ENCODE results near the gene NUMB. TPM values are rescaled to one million over a fixed set of nuclear protein-coding genes. Genes with fewer than 3 reads are reported as not detected.

NUMB gene
- total RNA-seq, 4 donors from 2014 or later, result 49.2 to 63.4 (median 50.7) TPM

DNA sequence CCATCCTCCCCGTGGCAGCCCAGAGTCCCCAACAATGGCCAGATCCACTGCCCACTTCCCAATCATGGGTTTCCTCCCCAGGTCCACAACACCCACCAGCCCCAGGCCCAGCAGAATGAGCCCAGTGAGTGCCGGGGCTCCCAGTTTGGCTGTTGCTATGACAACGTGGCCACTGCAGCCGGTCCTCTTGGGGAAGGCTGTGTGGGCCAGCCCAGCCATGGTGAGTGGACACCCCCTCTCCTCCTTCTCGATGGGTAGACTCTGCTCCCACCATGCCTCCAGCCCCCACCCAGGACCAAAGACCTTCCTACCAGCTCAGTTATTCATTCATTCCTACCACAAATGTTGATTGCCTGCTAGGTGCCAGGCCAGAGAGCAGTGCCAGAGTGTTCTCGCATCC is 197.3 kb downstream of the NUMB start:
- WGBS, result 85% methylated on average over 2 of the region's 6 CpGs
- Histone ChIP-seq H3K27ac (replicated peaks in 1 of 4) (no peak overlapping the region), H3K9me3 (no peaks in the 10 kb centered on the region), H3K4me3 (no peak overlapping the region), H3K36me3 (peaks cover 0 to 75% (median 25%) of the 10 kb centered on the region in 4 donors), H3K4me1 (no peaks in the 10 kb centered on the region), H3K27me3 (no peaks in the 10 kb centered on the region)
- no peak for DNase-seq (ENCODE audit: extremely low spot score)
- TF ChIP-seq EP300 (IDR thresholded peaks at IDR 0.05), result no peak
- TF ChIP-seq POLR2A (IDR thresholded peaks at IDR 0.05; ENCODE audit: low read depth), result no peak
- TF ChIP-seq, protein P1, sequence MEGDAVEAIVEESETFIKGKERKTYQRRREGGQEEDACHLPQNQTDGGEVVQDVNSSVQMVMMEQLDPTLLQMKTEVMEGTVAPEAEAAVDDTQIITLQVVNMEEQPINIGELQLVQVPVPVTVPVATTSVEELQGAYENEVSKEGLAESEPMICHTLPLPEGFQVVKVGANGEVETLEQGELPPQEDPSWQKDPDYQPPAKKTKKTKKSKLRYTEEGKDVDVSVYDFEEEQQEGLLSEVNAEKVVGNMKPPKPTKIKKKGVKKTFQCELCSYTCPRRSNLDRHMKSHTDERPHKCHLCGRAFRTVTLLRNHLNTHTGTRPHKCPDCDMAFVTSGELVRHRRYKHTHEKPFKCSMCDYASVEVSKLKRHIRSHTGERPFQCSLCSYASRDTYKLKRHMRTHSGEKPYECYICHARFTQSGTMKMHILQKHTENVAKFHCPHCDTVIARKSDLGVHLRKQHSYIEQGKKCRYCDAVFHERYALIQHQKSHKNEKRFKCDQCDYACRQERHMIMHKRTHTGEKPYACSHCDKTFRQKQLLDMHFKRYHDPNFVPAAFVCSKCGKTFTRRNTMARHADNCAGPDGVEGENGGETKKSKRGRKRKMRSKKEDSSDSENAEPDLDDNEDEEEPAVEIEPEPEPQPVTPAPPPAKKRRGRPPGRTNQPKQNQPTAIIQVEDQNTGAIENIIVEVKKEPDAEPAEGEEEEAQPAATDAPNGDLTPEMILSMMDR (IDR thresholded peaks at IDR 0.05), result no peak
- no peak for TF ChIP-seq POLR2AphosphoS5 (IDR thresholded peaks at IDR 0.05)
- intact Hi-C loops (cut with DNase I), result no loop called here

DNA sequence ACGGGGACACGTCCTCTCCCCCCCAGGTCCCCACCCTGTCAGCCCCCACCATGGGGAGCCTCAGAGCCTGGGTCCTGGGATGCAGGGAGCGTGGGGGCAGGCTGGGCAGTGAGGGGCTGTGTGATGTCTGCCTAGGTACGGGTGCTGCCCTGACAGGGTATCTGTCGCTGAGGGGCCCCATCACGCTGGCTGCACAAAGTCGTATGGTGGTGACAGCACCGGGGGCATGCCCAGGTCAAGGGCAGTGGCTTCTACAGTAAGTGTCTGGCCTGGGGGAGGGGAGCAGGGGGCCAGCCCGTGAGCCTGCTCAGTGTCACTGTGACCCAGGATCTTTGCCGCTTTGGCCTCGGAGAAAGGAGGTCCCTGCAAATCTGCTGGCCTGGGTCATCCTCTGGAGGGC is 197.8 kb downstream of the NUMB start:
- Histone ChIP-seq H3K36me3 (peaks cover 0 to 71% (median 26%) of the 10 kb centered on the region in 4 donors), H3K4me3 (no peak overlapping the region), H3K27me3 (no peaks in the 10 kb centered on the region), H3K27ac (replicated peaks in 1 of 4) (no peak overlapping the region), H3K4me1 (no peaks in the 10 kb centered on the region), H3K9me3 (no peaks in the 10 kb centered on the region)
- intact Hi-C loops (cut with DNase I), result no loop called here
- TF ChIP-seq POLR2A (IDR thresholded peaks at IDR 0.05; ENCODE audit: low read depth), result no peak
- TF ChIP-seq POLR2AphosphoS5 (IDR thresholded peaks at IDR 0.05), result no peak
- TF ChIP-seq EP300 (IDR thresholded peaks at IDR 0.05), result no peak
- TF ChIP-seq, protein P1 (IDR thresholded peaks at IDR 0.05), result no peak
- no peak for DNase-seq (ENCODE audit: extremely low spot score)
- WGBS, result 87% methylated on average over 9 of the region's 11 CpGs

DNA sequence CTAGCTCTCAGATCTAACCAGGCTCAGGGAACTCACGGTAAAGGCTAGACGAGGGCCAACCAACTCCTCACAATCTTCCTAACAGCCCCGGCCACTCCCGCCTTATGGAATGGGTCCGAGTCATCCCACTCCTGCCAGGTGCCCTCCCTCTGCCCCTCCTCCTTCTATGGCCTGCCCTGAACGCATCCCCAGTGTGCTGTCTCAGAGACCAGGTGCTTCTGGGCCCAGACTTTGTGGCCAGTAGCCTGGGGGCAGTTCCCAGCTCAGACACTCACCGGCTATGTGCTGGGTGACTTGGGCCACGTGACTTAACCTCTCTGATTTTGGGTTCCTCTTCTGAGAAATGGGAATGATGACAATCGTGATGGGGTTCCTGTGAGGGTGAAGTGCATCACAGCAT is 198.5 kb downstream of the NUMB start:
- no peak overlapping the region for H3K27ac ChIP-seq (replicated peaks in 1 of 4)
- 87% methylated on average over 7 of the region's 9 CpGs for WGBS
- no peak for DNase-seq (ENCODE audit: extremely low spot score)
- TF ChIP-seq EP300 (IDR thresholded peaks at IDR 0.05), result no peak
- TF ChIP-seq POLR2AphosphoS5 (IDR thresholded peaks at IDR 0.05), result no peak
- TF ChIP-seq POLR2A (IDR thresholded peaks at IDR 0.05; ENCODE audit: low read depth), result no peak
- TF ChIP-seq, protein P1 (IDR thresholded peaks at IDR 0.05), result no peak
- intact Hi-C loops (cut with DNase I), result no loop called here
- H3K4me1 ChIP-seq, result no peaks in the 10 kb centered on the region
- H3K36me3 ChIP-seq, result peaks cover 0 to 71% (median 25%) of the 10 kb centered on the region in 4 donors
- no peaks in the 10 kb centered on the region for H3K27me3 ChIP-seq
- H3K4me3 ChIP-seq, result no peak overlapping the region
- no peaks in the 10 kb centered on the region for H3K9me3 ChIP-seq

DNA sequence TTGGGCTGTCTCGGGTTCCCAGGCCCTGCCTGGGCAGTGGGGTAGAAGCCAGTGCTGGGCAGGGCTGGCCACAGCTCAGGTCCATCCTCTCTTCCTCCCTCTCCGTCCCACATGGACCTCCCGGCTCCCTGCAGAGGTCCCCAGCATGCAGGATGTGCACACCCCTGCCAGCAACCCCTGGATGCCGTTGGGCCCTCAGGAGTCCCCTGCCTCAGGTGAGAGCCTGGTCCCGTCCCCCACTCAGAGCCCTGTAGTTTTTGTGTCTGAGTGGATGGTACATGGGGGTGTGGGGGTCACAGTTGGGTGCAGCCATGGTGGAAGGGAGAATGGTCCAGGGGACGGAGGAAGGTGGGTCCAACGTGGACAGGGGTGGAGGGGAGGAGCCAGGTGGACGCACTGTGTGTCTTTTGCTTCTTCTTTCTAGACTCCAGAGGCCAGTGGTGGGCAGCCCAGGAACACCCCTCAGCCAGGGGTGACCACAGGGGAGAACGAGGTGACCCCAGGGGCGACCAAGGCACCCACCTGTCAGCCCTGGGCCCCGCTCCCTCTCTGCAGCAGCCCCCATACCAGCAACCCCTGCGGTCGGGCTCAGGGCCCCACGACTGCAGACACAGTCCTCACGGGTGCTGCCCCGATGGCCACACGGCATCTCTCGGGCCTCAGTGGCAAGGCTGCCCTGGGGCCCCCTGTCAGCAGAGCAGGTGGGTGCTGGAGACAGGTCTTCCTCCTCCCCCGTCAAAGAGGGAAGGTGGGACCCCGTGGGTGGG is 199.3 kb downstream of the NUMB start:
- no peak for TF ChIP-seq POLR2AphosphoS5 (IDR thresholded peaks at IDR 0.05)
- no peak for TF ChIP-seq POLR2A (IDR thresholded peaks at IDR 0.05; ENCODE audit: low read depth)
- no peak for TF ChIP-seq EP300 (IDR thresholded peaks at IDR 0.05)
- TF ChIP-seq, protein P1 (IDR thresholded peaks at IDR 0.05), result no peak
- intact Hi-C loops (cut with DNase I), result no loop called here
- H3K36me3 ChIP-seq, result peaks cover 0 to 68% (median 25%) of the 10 kb centered on the region in 4 donors
- H3K9me3 ChIP-seq, result no peaks in the 10 kb centered on the region
- H3K27me3 ChIP-seq, result no peaks in the 10 kb centered on the region
- H3K4me3 ChIP-seq, result no peak overlapping the region
- DNase-seq (ENCODE audit: extremely low spot score), result no peak
- H3K27ac ChIP-seq (replicated peaks in 1 of 4), result no peak overlapping the region
- H3K4me1 ChIP-seq, result no peaks in the 10 kb centered on the region
- WGBS, result 94% methylated on average over 16 of the region's 20 CpGs

All from esophagus muscularis mucosa (tissue), 4 donors.